Activated CD4-positive, alpha-beta T cell treated with anti-CD3 and anti-CD28 coated beads, Interleukin-10, Interleukin-2, amounts not matched to agents 100 ng/mL and 50 ng/mL, durations not matched to agents 16 hours and 8 hours (primary cell): ENCODE results near the gene BPIFA2.
A peak's percentile ranks its signal among the peaks of the same experiment; 100 is the strongest.
"Not testable (repeated sequence)": the region's sequence is repeated elsewhere in the genome, so short reads cannot be mapped to it uniquely, and the experiment has no call there.

Experiments used
- DNase-seq: peaks from one replicate; pipeline ENCODE4 v3.0.0-alpha.2; 2020

The BPIFA2 gene, protein sequence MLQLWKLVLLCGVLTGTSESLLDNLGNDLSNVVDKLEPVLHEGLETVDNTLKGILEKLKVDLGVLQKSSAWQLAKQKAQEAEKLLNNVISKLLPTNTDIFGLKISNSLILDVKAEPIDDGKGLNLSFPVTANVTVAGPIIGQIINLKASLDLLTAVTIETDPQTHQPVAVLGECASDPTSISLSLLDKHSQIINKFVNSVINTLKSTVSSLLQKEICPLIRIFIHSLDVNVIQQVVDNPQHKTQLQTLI

DNA sequence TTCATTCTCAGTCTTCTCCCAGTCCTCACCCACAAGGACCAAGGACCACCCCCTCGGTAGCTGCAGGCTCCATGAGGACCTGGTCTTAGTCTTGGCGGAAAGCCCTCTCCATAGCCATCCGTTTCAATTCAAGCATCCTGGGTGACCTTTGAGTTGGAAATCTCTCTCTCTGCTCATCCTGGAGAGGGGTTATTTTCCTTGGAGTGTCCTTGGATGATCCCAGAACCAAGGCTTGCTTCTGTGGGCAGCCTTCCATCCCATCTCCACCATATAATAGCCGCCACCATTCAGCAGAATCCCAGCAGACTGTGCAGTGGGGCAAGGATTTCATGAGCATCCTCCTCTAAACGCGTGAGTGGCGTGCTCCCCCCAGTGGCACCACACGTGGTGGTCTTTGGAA lies at the start of gene BPIFA2:
TSS of gene BPIFA2 (plus strand) at position 301 of the 400 bp plus-strand sequence. CDS start 987 bp downstream, outside the sequence.
- no peak for DNase-seq

DNA sequence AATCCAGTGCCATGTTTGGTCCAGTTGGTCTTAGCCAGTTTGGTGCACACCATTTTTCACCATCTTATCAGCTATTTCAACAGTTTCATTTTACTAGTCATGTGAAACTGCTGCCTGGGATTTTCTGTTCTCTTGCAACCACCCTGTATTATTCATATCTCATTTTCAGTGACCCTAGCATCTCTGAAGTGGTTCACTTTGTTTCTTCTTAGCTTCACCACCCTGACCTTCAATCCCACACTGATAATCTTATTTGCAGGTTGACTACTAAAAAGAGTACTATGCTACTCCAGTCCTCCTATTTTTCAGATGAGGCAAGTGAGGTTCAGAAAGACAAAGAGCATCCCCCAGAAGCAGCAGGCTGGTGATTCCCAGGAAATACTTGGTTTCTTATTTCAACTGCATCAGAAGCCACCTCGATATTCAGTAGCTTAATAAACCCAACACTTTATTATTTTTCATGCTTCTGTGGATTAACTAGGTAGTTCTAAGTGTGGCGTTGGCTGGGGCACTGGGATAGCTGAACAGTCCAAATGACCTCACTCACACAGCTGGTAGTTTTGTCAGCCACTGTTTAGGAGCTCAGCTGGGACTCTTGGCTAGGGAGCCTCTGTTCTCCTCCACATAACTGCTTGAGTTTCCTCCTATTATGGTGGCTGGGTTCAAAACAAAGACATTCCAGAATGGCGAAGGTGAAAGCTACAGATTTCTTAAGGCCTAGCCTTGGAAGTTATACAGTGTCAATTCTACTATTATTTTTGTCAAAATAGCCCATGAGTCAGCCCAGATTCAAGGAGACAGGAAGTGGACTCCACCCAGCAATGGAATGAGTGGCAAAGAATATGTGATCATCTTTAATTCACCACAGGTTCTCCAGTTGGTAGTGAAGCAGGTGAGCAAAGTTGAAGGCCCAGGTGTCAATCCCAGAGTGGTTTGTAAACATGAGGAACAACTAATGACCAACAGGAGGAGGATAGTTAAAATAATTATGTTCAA lies 47.9 kb upstream of the BPIFA2 start:
- peak; percentile 18 for DNase-seq

DNA sequence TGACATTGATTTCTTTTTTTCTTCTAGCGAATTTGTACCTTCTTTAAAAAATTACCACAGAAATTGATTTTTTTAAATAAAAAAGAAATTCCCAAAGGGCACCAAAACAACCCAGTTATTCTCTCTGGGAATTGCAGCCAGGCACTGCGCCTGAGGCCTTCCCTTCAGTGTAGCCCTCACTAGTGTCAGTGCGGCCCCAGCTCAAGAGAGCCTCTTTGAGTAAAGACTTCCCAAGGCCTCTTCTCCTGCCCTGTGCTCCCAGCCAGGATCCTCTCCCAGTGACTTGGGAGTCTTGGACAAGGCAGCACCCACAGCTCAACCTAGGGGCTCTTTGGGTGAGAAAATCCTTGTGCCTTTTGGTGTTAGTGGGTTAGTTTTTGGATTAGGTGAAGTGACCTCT lies 47.0 kb upstream of the BPIFA2 start:
- DNase-seq: no peak

DNA sequence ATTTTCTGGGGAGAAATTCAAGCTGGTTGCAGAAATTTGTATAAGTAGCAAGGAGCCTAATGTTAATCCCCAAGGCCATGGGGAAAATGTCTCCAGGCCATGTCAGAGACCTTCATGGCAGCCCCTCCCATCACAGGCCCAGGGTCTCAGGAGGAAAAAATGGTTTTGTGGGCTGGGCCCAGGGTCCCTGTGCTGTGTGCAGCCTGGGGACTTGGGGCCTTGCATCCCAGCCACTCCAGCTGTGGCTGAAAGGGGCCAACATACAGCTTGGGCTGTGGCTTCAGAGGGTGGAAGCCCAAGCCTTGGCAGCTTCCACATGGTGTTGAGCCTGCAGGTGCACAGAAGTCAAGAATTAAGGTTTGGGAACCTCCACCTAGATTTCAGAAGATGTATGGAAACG lies 45.7 kb upstream of the BPIFA2 start:
- not testable (repeated sequence) for DNase-seq

DNA sequence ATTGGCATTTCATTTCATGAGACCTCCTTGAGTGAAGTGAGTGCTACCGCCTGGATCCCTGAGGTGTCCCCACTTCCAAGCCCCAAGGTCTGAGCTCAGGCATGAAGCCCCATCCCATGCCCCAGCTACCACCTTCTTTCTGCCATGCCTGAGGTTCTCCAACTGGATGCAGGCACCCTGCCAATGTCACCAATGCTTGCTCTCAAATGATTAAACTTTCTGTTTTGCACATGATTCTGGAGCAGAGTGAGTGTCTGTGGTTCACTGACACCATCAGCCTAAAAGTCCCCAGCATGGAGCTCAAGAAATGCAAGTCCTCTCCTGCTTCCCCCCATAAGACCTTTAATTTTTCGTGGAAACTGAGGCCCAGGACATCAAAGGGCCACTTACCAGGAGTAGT lies 43.7 kb upstream of the BPIFA2 start:
- DNase-seq: no peak

DNA sequence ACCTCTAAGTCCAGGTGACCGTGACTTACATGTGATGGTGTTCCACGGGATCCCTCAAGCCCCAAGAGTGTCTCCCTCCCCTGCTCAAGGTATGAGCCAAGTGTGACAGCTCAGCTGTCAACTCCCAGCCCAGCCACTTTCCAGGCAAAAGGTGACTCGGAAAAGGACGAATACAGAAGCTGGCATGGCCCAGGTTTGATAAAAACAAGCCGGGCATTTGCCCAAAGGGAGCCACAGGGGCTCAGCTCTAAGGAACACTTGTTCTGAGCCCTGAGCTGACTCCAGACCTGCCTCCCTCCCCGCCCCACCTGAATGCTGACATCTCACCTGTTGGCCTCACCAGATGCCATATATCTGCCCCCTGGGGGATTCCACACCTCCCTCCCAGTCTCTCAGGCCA lies 43.0 kb upstream of the BPIFA2 start:
- no peak for DNase-seq

DNA sequence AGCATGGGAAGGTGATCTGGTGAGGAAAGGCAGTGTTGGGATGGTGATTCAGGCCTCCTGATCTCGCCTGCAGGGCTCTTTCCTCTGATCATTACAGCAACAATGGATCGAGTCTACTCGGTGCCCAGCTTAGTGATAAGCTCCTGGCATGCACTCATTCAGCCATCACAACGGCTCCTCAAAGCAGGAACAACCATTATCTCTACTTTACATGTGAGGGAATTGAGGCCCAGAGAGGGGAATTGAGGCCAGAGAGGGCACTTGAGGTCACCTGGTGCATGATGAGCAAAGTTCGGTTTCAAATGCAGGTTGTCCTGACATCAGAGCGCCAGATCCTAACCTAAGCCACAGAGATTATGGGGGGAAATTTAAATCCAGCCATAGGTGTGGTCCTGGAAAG lies 42.0 kb upstream of the BPIFA2 start:
- DNase-seq: no peak

DNA sequence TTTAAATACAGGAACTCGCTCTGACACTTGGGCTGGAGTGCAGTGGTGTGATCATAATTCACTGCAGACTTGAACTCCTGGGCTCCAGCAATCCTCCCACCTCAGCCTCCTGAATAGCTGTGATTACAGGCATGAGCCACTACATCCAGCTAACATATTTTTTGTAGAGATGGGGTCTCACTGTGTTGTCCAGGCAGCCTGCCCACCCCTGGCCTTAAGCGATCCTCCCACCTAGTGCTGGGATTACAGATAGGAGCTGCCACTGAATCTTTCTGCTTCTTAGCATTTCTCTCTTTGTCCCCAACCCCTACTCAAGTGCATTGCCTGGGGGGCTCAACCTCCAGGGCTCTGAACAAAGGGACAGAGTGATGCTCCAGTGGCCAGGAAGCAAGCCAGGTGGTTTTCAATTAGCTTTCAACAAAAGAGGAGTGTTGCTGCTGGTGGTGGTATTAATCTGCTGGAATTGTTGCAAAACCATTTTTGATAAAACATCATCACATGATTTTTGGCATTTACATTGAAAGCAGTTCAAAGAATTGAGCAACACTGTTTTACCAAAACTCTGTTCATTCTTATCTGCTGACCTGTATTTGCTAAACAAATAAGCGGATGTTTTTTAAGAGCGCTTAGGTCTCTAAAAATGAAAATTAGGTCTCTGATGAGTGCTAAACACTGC lies 40.4 kb upstream of the BPIFA2 start:
- DNase-seq: no peak

DNA sequence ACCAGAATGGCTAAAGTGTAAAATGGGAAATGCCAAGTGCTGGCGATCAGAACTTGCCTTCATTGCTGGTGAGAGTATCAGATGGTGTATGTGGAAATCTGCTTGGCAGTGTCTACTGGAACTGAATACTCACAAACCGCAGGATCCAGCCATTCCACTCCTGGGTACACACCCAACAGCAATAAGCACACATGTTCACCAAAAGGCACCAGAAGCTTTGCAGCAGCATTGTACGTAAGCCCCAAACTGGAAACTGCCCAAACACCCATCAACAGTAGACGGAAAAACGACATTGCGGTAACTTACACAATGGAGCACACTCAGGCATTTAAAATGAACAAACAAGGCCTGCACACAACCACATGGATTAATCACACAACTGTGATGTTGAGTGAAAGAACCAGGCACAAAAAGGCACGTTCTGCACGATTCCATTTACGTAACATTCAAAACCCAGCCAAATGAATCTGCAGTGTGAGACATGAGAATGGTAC lies 37.3 kb upstream of the BPIFA2 start:
- DNase-seq: no peak

DNA sequence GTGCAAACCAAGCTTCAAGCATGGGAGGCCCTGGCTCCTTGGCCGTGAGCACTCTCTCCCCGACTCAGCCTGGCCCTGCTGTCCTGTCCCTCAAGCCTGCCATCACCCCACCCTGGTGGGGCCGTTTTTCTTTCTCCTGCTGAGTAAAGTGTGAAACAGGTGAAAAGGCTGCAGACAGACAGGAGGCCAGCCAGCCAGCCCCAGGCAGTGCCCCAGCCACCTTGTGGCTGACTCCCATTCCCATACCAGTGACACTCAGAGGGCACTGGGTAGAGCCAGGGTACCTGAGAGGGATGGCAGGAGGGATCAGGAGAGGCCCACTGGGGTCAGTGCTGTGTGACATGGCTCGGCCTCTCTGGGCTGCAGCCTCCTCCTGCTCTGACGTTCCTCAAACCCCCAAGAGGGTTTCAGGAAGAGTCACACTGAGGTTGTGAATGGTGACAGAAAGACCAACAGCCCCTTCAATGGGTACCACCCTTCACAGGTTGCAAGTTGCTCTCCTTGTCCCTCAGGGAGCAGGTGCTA lies 35.9 kb upstream of the BPIFA2 start:
- DNase-seq: no peak

DNA sequence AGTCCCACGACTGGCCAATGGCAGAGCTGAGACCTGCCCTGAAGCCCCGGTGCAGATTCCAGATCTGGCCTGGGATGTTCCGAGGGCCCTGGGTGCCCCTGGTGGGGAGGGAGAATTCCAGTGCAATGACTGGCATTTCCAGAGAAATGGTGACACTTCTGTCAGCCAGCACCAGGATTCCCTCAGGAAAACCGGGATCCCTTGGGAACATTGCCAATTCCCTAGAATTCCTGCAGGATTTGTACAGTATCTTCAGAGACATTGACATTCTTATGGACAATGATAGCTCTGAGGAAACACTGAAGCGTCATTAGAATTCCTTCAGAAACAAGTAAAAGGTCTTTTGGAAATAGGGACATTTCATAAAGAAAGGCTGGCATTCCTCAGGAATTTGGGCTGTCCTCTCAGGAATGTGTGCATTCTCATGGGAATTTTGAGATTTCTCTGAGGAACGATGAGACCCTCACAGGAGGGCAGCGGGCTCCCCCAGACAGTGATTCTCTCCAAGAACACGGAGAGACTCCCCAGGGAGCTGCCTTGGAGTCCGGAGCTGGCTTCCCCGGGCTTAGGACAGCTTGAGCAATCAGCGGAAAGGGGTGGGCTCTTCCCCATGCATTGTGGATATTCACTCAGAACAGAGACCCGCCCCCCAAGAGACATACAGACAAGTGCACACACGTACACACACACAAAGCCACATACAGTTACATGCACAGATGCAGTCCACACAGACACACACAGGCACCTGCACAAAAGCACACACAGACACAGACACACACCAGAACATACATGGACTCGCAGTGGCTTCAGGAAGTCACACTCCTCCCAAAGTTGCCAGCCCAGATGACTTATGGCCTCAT lies 35.2 kb upstream of the BPIFA2 start:
- no peak for DNase-seq

DNA sequence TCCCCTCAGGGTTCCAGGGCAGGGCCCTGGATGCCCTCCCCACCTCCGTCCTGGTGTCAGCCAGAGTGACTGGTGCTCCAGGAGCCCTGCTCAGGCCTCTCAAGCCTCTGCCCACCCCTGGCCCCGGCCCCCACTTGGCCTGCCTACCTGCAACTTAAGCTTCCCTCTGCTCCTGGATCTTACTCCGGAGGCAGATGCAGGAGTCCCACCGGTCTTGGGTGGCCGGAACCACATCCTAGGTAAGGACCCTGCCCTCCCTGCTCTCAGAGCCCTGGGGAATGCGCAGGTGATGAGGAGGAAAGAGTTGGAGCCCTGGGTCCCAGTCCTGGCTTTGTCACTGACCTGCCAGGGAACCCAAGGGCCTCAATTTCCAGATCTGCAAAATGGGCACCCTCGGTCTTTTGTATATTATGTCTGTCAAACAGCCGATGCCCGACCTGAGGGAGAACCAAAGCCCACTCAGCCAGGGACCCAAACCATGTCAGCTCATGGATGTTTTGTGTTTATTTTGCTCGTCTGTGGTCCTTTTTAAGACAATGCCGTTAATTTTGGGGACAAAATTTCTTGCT lies 34.5 kb upstream of the BPIFA2 start:
- DNase-seq: no peak

DNA sequence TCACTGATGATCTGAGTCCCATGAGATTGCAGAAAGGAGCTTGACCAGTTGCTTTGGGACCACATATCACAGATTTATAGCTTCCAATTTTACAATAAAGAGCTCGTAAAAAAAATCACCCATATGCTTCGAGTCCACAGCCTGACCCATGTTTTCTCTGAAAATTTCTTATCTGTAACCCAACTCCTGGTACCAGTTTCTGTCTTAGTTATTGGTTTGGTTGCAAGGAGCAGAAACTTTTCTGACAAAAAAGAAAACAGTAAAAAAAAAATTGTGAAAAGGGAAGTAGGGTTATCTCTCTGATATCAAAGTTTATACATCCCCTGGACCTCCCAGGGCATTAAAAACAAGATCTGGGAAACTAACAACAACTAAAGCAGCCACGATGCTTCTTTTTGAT lies 30.8 kb upstream of the BPIFA2 start:
- DNase-seq: no peak

DNA sequence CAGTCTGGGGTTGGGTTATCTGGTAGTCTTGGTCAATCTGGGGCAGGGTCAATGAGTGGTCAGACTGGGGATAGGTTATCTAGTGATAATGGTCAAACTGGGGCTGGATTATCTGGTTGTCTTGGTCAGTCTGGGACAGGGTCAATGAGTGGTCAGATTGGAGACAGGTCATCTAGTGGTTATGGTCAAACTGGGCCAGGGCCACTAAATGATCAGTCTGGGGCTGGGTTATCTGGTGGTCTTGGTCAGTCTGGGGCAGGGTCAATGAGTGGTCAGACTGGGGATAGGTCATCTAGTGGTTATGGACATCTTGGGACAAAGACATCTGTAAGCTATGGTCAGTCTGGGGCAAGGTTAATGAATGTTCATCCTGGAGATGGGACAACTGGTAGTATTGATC lies 28.5 kb upstream of the BPIFA2 start:
- DNase-seq: no peak

DNA sequence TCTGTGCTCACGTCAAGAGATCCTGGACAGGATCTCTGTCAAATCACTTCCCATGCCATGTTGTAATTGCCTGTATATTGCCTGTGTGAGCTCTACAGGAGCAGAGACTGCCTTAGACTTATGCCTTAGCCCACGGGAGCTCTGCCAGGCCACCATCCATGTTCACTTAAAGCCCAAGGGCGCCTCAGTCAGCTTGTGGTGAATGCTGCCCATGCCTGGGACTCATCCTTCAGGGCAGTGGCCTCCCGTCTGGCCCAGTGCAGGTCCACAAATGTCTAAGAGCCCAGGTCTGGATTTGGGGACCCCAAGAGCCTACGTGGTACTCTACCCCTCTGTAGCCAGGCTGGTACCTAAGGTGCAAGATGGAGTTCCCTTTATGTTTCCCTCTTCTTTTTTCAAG lies 22.4 kb upstream of the BPIFA2 start:
- DNase-seq: no peak

DNA sequence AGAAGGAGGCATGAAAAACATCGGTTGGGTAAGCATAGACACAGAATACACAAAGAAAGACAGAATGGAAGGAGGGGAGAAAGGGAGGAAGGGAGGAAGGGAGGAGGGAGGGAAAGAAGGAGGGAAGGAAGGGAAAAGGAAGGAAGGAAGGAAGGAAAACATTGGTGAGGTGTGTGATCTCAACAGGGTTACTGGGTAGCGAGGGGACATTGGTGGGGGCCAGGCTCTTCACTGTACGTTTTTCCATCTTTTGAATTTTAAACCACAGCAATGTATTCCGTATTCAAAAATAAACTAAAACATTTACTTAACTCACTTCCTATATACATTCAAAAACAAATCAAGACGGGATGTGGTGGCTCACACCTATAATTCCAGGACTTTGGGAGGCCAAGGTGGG lies 20.7 kb upstream of the BPIFA2 start:
- DNase-seq: no peak

DNA sequence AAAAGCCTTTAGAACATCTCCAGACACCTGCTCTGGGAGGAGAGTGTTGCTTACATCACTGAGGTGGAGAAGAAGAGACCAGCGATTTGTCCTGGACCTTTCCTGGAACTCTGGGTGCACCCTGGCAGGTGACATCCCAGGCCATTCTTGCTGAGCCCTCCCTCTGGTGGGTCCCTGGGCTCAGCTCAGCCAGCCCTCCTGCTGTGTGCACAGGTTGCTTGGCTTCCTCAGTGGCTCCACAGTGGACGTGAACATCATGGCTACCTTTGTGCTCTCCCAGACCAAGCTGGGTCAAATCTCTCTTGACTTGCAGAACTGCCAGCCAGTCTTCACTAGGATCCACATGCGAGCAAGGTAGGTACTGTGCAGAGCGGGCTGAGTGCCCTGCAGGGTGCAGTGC lies 19.9 kb upstream of the BPIFA2 start:
- no peak for DNase-seq

DNA sequence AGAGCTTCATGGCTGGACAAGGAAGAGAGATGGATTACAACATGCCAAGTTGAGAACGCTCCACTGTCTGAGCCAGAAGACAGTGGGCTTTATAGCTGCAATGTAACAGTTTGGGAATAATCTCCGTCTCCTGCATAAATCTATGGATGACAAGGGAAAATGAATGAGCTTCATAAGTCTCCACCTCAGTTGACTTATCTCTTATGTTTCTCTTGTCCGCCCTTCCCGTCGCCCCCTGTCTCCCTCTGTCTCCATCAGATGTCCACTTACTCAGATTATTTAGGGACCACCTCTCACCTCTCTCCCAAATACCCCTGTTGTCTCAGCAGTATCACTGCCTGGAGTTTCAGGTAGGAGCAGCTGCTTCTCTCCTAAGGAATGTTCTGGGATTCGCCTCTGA lies 13.7 kb upstream of the BPIFA2 start:
- DNase-seq: no peak

DNA sequence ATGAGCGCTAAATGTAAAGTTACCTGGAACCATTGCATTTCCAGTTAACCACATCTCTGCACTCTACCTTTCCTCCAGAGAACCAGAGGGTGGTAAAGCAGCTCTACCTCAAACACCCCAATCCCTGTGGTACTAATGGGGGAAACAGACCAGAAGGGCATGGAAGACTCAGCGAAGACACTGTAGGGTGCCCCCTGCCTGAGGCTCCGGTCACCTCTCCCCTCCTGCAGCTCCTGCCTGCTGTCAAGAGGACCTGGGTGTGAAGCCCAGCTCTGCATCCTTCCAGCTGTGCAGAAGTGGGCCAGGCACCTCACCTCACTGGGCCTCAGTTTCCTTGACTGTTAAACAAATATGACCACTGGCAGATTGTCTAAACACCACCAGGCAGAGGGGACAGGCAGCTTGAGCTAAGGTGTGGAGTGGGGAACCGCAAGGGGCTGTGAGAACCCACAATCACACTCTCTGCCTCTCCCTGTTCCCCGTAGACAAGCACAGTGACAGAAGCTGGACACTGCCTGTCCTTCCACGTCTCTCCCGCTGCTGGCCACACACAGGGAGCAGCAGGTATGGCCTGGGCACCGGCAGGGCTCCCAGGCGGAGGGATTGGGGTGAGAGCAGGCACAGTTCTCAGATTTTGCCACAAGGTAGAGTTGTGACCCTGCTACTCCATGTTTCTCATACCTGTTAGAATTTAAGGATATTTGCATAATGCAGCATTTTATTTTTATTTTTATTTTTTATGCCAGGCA lies 9.1 kb upstream of the BPIFA2 start:
- DNase-seq: no peak

DNA sequence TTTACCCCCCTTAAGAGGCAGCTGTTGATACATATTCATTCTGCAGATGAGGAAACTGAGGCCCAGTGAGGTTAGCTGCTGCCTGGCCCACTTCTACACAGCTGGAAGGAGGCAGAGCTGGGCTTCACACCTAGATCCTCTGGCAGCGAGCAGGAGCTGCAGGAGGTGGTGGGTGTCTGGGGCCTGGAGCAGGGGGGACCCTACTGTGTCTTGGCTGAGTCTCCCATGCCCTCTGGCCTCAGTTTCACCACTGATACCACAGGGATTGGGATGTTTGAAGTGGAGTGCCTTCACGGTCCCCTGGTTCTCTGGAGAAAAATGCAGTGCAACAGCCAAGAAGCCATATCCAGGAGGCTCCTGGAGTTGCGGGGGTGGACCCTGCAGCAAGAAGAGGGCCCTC lies 8.2 kb upstream of the BPIFA2 start:
- no peak for DNase-seq

DNA sequence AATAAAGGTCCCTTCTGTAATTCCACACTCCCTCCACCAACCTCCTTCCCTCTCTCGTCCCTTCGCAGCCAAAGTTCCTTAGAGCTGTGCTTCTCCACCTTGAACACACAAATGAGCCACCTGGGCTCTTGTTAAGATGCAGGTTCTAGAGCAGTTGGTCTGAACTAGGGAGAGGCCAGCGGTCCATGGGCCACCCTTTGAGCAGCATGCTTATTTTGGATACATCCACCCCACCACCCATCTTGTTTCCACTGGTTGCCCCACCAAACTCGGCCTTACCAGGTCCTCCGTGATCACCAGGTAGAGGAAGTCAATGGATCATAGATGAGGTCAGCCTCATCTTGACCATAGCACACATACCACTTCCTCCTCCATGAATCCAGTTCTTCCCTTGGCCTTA lies 7.3 kb upstream of the BPIFA2 start:
- DNase-seq: no peak
